ENCODE results near the gene VWA8.

GRCh38 chr13:41942462-41943094 is 18.3 kb downstream of the VWA8 start:
- TF ChIP-seq POLR2A (IDR thresholded peaks at IDR 0.05; ENCODE audit: low read length) (no peak), GATA1 (IDR thresholded peaks at IDR 0.05; ENCODE audit: low read depth, low read length) (no peak)
